ENCODE measurements around the gene TPK1.

DNA sequence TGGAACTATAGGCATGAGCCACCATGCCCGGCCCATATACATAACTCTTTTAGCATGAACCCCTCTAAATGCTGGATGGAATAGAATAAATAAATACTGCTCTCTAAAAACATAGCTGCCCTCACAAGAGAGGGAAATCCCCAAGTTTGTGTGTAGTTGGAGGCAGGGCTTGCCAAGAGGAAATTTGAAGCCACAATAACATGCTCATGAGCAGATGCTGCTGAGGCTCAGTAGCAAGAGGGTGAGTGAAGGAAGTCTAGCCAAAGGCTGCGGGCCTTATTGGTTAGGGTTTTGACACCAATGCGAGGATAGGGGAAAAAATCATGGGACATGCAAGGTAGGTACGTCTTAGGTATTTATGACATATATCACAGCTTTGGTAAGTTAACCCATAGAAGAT, 17.3 kb downstream of the TPK1 start:
- TF ChIP-seq, protein P1, sequence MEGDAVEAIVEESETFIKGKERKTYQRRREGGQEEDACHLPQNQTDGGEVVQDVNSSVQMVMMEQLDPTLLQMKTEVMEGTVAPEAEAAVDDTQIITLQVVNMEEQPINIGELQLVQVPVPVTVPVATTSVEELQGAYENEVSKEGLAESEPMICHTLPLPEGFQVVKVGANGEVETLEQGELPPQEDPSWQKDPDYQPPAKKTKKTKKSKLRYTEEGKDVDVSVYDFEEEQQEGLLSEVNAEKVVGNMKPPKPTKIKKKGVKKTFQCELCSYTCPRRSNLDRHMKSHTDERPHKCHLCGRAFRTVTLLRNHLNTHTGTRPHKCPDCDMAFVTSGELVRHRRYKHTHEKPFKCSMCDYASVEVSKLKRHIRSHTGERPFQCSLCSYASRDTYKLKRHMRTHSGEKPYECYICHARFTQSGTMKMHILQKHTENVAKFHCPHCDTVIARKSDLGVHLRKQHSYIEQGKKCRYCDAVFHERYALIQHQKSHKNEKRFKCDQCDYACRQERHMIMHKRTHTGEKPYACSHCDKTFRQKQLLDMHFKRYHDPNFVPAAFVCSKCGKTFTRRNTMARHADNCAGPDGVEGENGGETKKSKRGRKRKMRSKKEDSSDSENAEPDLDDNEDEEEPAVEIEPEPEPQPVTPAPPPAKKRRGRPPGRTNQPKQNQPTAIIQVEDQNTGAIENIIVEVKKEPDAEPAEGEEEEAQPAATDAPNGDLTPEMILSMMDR (IDR thresholded peaks at IDR 0.05; ENCODE audit: poor library complexity, severe bottlenecking) = no peak
- TF ChIP-seq MXI1 (conservative IDR thresholded peaks at IDR 0.05; ENCODE audit: poor library complexity, severe bottlenecking) = no peak
- TF ChIP-seq EZH2 (IDR thresholded peaks at IDR 0.05; ENCODE audit: borderline replicate concordance, insufficient read depth, low read length, poor library complexity, severe bottlenecking) = no peak
